ENCODE measurements around the gene IFITM10. TPM values are rescaled to one million over a fixed set of nuclear protein-coding genes. Genes with fewer than 3 reads are reported as not detected.

IFITM10 gene
- polyA plus RNA-seq, 1 donor = 0.19 TPM

GRCh38 chr11:1750840-1751530, 590 bp upstream of the IFITM10 start:
- no peak for DNase-seq

DNA sequence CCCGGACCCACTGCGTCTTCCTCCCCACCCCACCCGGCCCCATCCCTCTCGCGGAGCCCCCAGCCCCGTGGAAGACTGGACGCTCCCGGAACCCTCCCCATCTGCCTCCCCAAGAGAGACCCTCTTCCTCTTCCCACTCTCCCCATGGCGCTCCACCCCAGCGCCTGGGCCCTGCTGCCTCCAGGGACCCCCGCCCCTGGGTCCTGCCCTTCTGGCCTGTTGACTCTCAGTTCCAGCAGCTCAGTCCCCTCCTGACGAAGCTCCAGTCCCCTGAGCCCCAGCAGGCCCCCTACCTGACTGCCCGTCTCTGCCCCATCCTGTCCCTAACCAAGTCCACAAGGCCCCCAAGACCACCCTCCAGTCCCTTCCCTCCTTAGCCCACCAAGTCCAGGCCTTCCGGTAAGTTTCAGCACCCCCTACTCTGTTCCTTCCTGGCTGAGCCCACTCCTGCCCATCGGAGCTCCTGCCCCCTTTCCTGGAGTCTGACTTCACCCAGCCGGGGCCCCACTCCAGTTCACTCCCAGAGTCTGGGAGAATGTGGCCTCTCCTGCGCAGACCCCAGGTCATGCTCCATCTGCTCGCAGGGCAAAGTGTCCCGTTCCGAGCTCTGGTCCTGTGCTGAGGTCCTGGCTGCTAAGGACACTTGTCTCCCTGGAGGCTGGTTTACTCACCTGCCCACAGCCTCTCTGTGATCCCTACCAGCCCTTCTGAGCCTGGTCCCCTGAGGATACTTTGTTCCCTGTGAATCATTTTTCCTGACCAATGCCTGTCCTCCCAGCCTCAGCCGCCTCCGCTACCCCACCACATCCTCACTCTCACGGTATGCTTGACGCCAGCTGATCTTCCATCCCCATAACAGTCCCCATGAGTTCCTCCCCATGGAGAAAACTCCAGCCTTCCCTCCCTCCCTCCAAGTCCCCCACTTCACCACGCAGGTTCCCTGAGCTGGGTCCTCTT, 722 bp downstream of the IFITM10 start:
- no peak for DNase-seq

DNA sequence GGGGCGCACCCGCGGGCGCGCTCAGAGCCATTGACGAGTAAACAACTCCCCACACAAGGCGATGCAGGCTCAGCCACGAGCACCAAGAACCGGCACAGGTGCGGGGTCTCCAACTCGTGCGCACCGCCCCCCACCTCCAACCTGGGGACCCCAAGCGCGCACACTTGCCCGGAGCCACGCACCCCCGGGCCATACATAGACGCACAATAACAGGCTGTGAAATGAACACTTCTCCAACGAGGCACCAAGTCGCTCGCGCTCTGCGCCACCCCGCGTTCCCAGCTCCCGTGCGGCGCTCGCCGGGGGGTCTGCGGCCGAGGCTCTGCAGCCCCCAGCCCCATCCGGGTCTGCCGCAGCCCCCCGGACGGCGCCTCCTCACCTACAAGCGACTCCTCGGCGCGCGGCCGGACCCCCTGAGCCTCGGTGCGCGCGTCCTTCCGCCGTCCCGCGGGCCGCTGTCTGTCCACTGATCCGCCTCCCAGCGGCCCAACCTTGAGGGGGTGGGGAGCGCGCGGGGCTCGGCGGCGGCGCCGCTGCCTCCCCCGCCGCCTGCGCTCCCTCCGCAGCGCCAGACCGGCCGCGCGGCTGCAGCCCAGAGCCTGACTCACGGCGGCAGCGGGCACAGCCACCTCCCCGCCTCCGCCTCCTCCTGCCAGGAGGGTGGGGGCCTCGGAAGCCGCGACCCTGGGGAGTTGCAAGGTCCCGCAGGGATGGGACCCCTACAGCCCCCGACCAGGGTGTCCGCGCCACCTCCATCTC, 1.6 kb downstream of the IFITM10 start:
- DNase-seq = no peak

- DNase-seq = no peak
Observed at GRCh38 chr11:1747753-1748635, 2.4 kb downstream of the IFITM10 start.

- no peak for DNase-seq
Observed at GRCh38 chr11:1746956-1747752, 3.2 kb downstream of the IFITM10 start.

- no peak for DNase-seq
Observed at GRCh38 chr11:1746511-1746931, 3.9 kb downstream of the IFITM10 start.

- DNase-seq = no peak
Observed at GRCh38 chr11:1745701-1746320, 4.6 kb downstream of the IFITM10 start.

DNA sequence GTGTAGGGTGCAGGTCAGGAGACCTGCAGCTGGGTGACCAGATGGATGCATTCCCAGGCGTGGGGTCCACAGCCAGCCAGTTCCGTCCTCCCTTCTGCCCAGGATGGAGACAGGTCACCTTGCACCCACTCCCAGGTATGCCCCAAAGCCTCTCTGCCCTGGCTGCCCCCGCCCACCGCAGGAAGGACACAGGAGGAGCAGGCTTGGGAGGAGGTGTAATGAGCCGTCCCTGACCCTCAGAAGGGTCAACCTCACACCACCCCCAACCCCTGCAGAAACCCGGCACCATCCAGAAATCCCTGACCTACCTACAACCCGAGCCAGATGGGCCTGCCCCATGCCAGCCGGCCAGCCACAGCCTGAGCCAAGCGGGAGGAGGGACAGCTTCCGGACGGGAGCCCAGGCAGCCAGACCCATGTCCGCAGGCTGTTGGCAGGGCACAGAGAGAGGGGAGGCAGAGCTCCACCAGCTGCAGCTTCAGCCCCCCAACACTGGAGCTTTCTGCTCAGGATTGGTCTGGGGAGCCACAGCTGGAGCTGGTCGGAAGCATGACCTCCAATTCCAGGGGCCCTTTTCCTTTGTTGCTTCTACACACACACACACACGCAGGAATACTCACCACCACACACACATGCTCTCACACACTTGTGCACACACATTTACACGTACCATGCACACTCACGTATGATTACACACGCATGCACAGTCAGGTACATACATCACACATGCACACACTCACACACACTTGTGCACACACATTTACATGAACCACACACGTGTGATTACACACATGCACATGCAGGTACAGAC, 5.3 kb downstream of the IFITM10 start:
- DNase-seq = no peak

- DNase-seq = no peak
Observed at GRCh38 chr11:1744137-1744886, 6.1 kb downstream of the IFITM10 start.

GRCh38 chr11:1743585-1744136, 6.7 kb downstream of the IFITM10 start:
- no peak for DNase-seq

DNA sequence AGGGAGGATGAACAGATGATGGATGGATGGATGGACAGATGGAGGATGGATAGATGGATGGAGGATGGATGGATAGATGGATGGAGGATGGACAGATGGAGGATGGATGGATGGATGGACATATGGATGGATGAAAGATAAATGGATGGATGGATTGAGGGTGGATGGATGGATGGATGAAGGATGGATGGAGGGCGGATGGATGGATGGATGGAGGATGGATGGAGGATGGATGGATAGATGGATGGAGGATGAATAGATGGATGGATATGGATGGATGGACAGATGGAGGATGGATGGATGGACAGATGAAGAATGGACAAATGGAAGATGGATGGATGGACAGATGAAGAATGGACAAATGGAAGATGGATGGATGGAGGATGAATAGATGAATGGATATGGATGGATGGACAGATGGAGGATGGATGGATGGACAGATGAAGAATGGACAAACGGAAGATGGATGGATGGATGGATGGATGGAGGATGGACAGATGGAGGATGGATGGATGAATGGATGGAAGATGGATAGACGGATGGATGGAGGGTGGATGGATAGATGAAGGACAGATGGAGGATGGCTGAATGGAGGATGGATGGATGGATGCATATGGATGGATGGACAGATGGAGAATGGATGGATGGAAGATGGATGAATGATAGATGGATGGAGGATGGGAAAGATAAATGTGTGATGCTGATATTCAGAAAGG, 7.4 kb downstream of the IFITM10 start:
- DNase-seq = no peak

- no peak for DNase-seq
Observed at GRCh38 chr11:1742371-1742770, 8.0 kb downstream of the IFITM10 start.

- DNase-seq = no peak
Observed at GRCh38 chr11:1741741-1742140, 8.7 kb downstream of the IFITM10 start.

DNA sequence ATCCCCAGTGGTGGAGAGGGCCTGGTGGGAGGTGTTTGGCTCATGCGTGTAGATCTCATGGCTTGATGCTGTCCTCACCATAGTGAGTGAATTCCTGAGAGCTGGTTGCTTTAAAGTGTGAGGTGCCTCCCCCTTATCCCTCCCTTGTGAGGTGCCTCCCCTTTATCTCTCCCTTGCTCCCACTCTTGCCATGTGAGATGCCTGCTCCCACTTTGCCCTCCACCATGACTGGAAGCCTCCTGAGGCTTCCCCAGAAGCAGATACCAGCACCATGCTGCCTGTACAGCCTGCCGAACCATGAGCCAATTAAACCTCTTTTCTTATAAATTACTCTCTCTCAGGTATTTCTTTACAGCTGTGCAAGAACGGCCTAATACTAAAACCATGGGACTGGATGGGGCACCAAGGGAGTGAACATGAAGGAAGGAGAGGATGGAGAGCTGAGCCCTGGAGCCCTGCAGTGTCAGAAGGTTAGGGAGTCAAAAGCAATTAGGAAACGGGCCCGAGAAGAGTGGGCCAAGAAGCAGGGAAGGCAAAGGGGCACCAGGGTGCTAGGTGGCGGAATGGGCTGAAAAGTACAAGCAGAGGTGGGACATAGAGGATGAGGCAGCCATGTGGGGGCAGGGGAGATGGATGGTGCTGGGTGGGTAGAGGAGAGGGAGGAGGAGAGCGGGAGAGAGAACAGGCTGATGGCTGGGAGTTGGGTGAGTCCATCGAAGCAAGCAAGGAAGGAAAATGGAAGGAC, 9.4 kb downstream of the IFITM10 start:
- no peak for DNase-seq

- DNase-seq = no peak
Observed at GRCh38 chr11:1739576-1739975, 10.8 kb downstream of the IFITM10 start.

GRCh38 chr11:1738380-1738779, 12.0 kb downstream of the IFITM10 start:
- no peak for DNase-seq

DNA sequence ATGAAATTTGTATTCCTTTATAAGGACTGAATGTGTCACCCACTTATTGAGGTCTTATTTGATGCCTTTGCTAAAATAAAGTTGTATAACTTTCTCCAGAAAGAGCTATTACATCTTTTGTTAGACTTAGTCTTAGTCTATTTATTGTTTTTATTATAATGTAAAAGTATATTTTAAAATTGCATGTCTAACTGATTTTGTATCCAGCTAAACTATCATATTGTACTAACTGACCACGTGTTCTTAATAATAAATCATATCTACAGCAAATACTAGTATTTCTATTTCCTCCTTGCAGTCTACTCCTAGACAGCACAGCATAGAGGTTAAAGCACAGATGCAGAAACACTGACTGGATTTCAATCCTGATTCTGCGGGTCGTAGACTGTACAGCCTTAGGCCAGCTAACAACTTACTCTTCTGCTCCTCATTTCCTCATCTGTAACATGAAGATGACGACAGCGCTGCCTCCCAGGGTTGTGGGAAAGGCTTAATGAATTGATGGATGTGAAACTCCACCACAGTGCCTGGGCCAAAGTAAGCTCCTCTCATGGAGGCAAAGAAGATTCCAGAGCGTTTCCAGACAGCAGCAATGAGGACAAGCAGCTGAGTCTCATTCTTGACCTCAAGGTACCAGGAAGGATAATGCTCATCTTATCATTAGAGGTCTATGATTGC, 13.2 kb downstream of the IFITM10 start:
- no peak for DNase-seq

Data from hindlimb muscle (tissue), 1 donor.